Measurements from ENCODE around the gene CAMTA1. TPM values are rescaled to one million over a fixed set of nuclear protein-coding genes. Genes with fewer than 3 reads are reported as not detected.

The CAMTA1 gene
- total RNA-seq, 2 donors from 2014 or later, result 100 to 102 TPM

- no peak overlapping the region for H3K27ac ChIP-seq
- intact Hi-C loops (cut with DNase I), result no loop called here
- no peaks in the 10 kb centered on the region for H3K27me3 ChIP-seq (replicated peaks; ENCODE audit: insufficient read depth)
- 79% methylated on average over 20 of the region's 21 CpGs for WGBS
- no peak for DNase-seq (ENCODE audit: low spot score)
- H3K36me3 ChIP-seq, result no peaks in the 10 kb centered on the region
- no peak overlapping the region for H3K4me3 ChIP-seq
- no peak for TF ChIP-seq POLR2AphosphoS5 (IDR thresholded peaks at IDR 0.05)
- no peak for TF ChIP-seq POLR2A (IDR thresholded peaks at IDR 0.05)
- TF ChIP-seq CTCF (IDR thresholded peaks at IDR 0.05), result no peak
- no peaks in the 10 kb centered on the region for H3K9me3 ChIP-seq
- H3K4me1 ChIP-seq (replicated peaks), result no peaks in the 10 kb centered on the region
Observed at GRCh38 chr1:6907676-6908434, 122.6 kb downstream of the CAMTA1 start.

GRCh38 chr1:6909401-6909800 is 124.1 kb downstream of the CAMTA1 start:
- WGBS, result 82% methylated on average over 5 of the region's 5 CpGs
- H3K36me3 ChIP-seq, result no peaks in the 10 kb centered on the region
- H3K4me1 ChIP-seq (replicated peaks), result no peaks in the 10 kb centered on the region
- H3K9me3 ChIP-seq, result no peaks in the 10 kb centered on the region
- intact Hi-C loops (cut with DNase I), result no loop called here
- no peak overlapping the region for H3K4me3 ChIP-seq
- H3K27me3 ChIP-seq (replicated peaks; ENCODE audit: insufficient read depth), result no peaks in the 10 kb centered on the region
- TF ChIP-seq CTCF (IDR thresholded peaks at IDR 0.05) (no peak), POLR2AphosphoS5 (IDR thresholded peaks at IDR 0.05) (no peak), POLR2A (IDR thresholded peaks at IDR 0.05) (no peak)
- no peak for DNase-seq (ENCODE audit: low spot score)
- no peak overlapping the region for H3K27ac ChIP-seq

GRCh38 chr1:6909857-6910256 is 124.6 kb downstream of the CAMTA1 start:
- WGBS, result 64% methylated on average over 1 of the region's 1 CpG
- intact Hi-C loops (cut with DNase I), result no loop called here
- Histone ChIP-seq H3K27me3 (replicated peaks; ENCODE audit: insufficient read depth) (no peaks in the 10 kb centered on the region), H3K9me3 (no peaks in the 10 kb centered on the region), H3K36me3 (no peaks in the 10 kb centered on the region), H3K4me1 (replicated peaks) (no peaks in the 10 kb centered on the region), H3K27ac (no peak overlapping the region), H3K4me3 (no peak overlapping the region)
- TF ChIP-seq POLR2A (IDR thresholded peaks at IDR 0.05), result no peak
- no peak for TF ChIP-seq CTCF (IDR thresholded peaks at IDR 0.05)
- no peak for TF ChIP-seq POLR2AphosphoS5 (IDR thresholded peaks at IDR 0.05)
- DNase-seq (ENCODE audit: low spot score), result no peak

- TF ChIP-seq POLR2AphosphoS5 (IDR thresholded peaks at IDR 0.05) (no peak), POLR2A (IDR thresholded peaks at IDR 0.05) (no peak), CTCF (IDR thresholded peaks at IDR 0.05) (no peak)
- Histone ChIP-seq H3K9me3 (no peaks in the 10 kb centered on the region), H3K36me3 (no peaks in the 10 kb centered on the region), H3K4me3 (no peak overlapping the region), H3K27me3 (replicated peaks; ENCODE audit: insufficient read depth) (no peaks in the 10 kb centered on the region), H3K4me1 (replicated peaks) (no peaks in the 10 kb centered on the region), H3K27ac (no peak overlapping the region)
- DNase-seq (ENCODE audit: low spot score), result no peak
- intact Hi-C loops (cut with DNase I), result no loop called here
- 87% methylated on average over 14 of the region's 14 CpGs for WGBS
Observed at GRCh38 chr1:6911021-6911941, 126.0 kb downstream of the CAMTA1 start.

Data from prostate gland (tissue), 2 donors.